Astrocyte (in vitro differentiated cells and primary cell): ENCODE data around the gene IRF3.

Source experiments
- CTCF ChIP-seq: IDR thresholded peaks from 2 replicates; pipeline ENCODE4 v1.5.1; 2011; ENCODE audit warnings: low read depth, mild to moderate bottlenecking, inconsistent platforms, low read length, moderate library complexity; ENCODE audit not compliant: insufficient read depth
- EZH2 ChIP-seq: IDR thresholded peaks from 2 replicates; pipeline ENCODE4 v1.6.1; 2012; ENCODE audit warnings: mild to moderate bottlenecking, low read length, inconsistent platforms; ENCODE audit not compliant: insufficient read depth

- TF ChIP-seq CTCF (no peak), EZH2 (no peak)
These were observed 2.4 kb downstream of the IRF3 start for GRCh38 chr19:49663224-49663623.
